H1 (cell line): ENCODE results near the gene GPR157. TPM values are rescaled to one million over a fixed set of nuclear protein-coding genes. Genes with fewer than 3 reads are reported as not detected.

Source experiments
- CTCF ChIA-PET: fragments of 300-600 bp; sonication (Branson Sonifier 250); formaldehyde crosslinking; loops from one replicate; lab custom pipeline; 2021; ENCODE audit not compliant: partially characterized antibody; lab: Charles Lee
- POLR2A ChIA-PET: fragments of 300-600 bp; sonication (Branson Sonifier 250); formaldehyde crosslinking; loops from one replicate; lab custom pipeline; 2021; ENCODE audit warnings: inconsistent platforms; ENCODE audit not compliant: partially characterized antibody; lab: Charles Lee
- DNase-seq, 2 experiments: peaks; one replicate each; pipeline versions ENCODE4 v3.0.0 to v3.0.0-alpha.2; 2010 to 2022; ENCODE audit warnings: low spot score in 2 of 2, low read depth in 1 of 2, mixed read lengths in 1 of 2
- FAIRE-seq: peaks from 2 replicates; lab custom pipeline; 2011; peaks lifted over from hg19 to GRCh38; lab: Jason Lieb, UNC
- H2AFZ ChIP-seq: 2 replicates; pipeline ENCODE4 v1.8.1; 2012; ENCODE audit warnings: low read length, inconsistent platforms
- H2AK5ac ChIP-seq: 2 replicates; pipeline ENCODE4 v1.6.1; 2013; ENCODE audit warnings: low read depth, low read length
- H2BK120ac ChIP-seq: replicated peaks from 2 replicates; pipeline ENCODE3; 2013; ENCODE audit warnings: low read depth, low read length, inconsistent platforms
- H2BK12ac ChIP-seq: 2 replicates; pipeline ENCODE4 v1.6.1; 2013; ENCODE audit warnings: low read depth, low read length
- H2BK15ac ChIP-seq: 2 replicates; pipeline ENCODE4 v1.6.1; 2013; ENCODE audit warnings: low read length
- H2BK20ac ChIP-seq: 2 replicates; pipeline ENCODE4 v1.6.1; 2013; ENCODE audit warnings: low read length
- H2BK5ac ChIP-seq: 2 replicates; pipeline ENCODE4 v1.6.1; 2013; ENCODE audit warnings: low read depth, low read length
- H3K14ac ChIP-seq: 2 replicates; pipeline ENCODE4 v1.6.1; 2013; ENCODE audit warnings: inconsistent platforms; ENCODE audit not compliant: insufficient read length
- H3K18ac ChIP-seq: 2 replicates; pipeline ENCODE4 v1.6.1; 2013; ENCODE audit warnings: low read length; ENCODE audit errors: extremely low read depth
- H3K23ac ChIP-seq: 2 replicates; pipeline ENCODE4 v1.6.1; 2013; ENCODE audit warnings: inconsistent platforms; ENCODE audit not compliant: insufficient read length
- H3K23me2 ChIP-seq: 2 replicates; pipeline ENCODE4 v1.6.1; 2013; ENCODE audit warnings: low read depth, low read length
- H3K27ac ChIP-seq: 2 replicates; pipeline ENCODE4 v1.6.1; 2011; ENCODE audit warnings: low read depth, low read length, inconsistent platforms
- H3K27me3 ChIP-seq, 4 experiments: replicated peaks in 1 of 4; 1 replicate in 1 of 4; 2 replicates in 3 of 4; pipeline versions ENCODE4 v1.6.1 to v1.8.1; 2011 to 2013; ENCODE audit warnings: low read length in 3 of 4, mild to moderate bottlenecking in 3 of 4, inconsistent platforms in 2 of 4, mixed read lengths in 2 of 4, moderate library complexity in 1 of 4; ENCODE audit not compliant: control insufficient read depth in 3 of 4, insufficient read depth in 3 of 4; ENCODE audit errors: extremely low read depth in 1 of 4
- H3K36me3 ChIP-seq, 4 experiments: 2 replicates each; pipeline versions ENCODE4 v1.6.1 to v1.8.1; 2011 to 2013; ENCODE audit warnings: mild to moderate bottlenecking in 4 of 4, low read length in 3 of 4, moderate library complexity in 2 of 4, control low read depth in 1 of 4, inconsistent platforms in 1 of 4; ENCODE audit not compliant: insufficient read depth in 4 of 4, control insufficient read depth in 2 of 4
- H3K4ac ChIP-seq: replicated peaks from 2 replicates; pipeline ENCODE3; 2013; ENCODE audit warnings: low read length, low read depth, mixed read lengths, inconsistent platforms; ENCODE audit not compliant: insufficient read length
- H3K4me1 ChIP-seq, 4 experiments: replicated peaks in 1 of 4; 1 replicate in 1 of 4; 2 replicates in 3 of 4; pipeline versions ENCODE4 v1.6.1 to v1.8.1; 2011 to 2013; ENCODE audit warnings: low read length in 3 of 4, inconsistent platforms in 2 of 4, mixed read lengths in 1 of 4; ENCODE audit not compliant: insufficient read depth in 4 of 4, control insufficient read depth in 3 of 4
- H3K4me2 ChIP-seq, 2 experiments: 2 replicates each; pipeline versions ENCODE4 v1.6.1 to v1.8.1; 2011 to 2013; ENCODE audit warnings: low read depth in 2 of 2, low read length in 2 of 2, control low read depth in 1 of 2, inconsistent platforms in 1 of 2, mild to moderate bottlenecking in 1 of 2; ENCODE audit not compliant: insufficient read depth in 1 of 2
- H3K4me3 ChIP-seq, 4 experiments: fragments of 200-600, 300-600 bp in 1 of 4; sonication (generic), shearing (Covaris generic), sonication (Bioruptor Twin) in 1 of 4; 2 replicates each; pipeline versions ENCODE4 v1.5.1 to v1.8.1; 2011 to 2016; ENCODE audit warnings: low read length in 4 of 4, low read depth in 3 of 4, control low read depth in 2 of 4, inconsistent platforms in 2 of 4, mild to moderate bottlenecking in 2 of 4, mixed read lengths in 1 of 4, moderate library complexity in 1 of 4; ENCODE audit not compliant: insufficient read depth in 2 of 4; ENCODE audit errors: extremely low read depth in 1 of 4
- H3K56ac ChIP-seq: replicated peaks from 2 replicates; pipeline ENCODE3; 2013; ENCODE audit warnings: low read depth, mild to moderate bottlenecking, mixed read lengths, low read length, inconsistent platforms; ENCODE audit not compliant: insufficient read length
- H3K79me1 ChIP-seq: 2 replicates; pipeline ENCODE4 v1.6.1; 2013; ENCODE audit warnings: low read depth, low read length, control low read depth
- H3K79me2 ChIP-seq, 2 experiments: 2 replicates each; pipeline versions ENCODE4 v1.6.1 to v1.8.1; 2012 to 2013; ENCODE audit warnings: low read length in 2 of 2, mild to moderate bottlenecking in 2 of 2, inconsistent platforms in 1 of 2; ENCODE audit not compliant: insufficient read depth in 2 of 2, control insufficient read depth in 1 of 2
- H3K9ac ChIP-seq, 4 experiments: replicated peaks in 1 of 4; 1 replicate in 1 of 4; 2 replicates in 3 of 4; pipeline versions ENCODE4 v1.6.1 to v1.8.1; 2011 to 2013; ENCODE audit warnings: low read depth in 3 of 4, low read length in 3 of 4, control low read depth in 2 of 4, mild to moderate bottlenecking in 2 of 4, moderate library complexity in 2 of 4, inconsistent platforms in 1 of 4; ENCODE audit errors: extremely low read depth in 1 of 4
- H3K9me3 ChIP-seq, 2 experiments: 2 replicates each; pipeline versions ENCODE4 v1.6.1 to v1.8.1; 2012 to 2013; ENCODE audit warnings: mild to moderate bottlenecking in 2 of 2, moderate library complexity in 2 of 2, control low read depth in 1 of 2, inconsistent platforms in 1 of 2, low read depth in 1 of 2, low read length in 1 of 2, mixed read lengths in 1 of 2; ENCODE audit not compliant: insufficient read depth in 2 of 2
- H4K20me1 ChIP-seq, 2 experiments: replicated peaks in 1 of 2; 2 replicates each; pipeline versions ENCODE3 to v1.8.1; 2011 to 2013; ENCODE audit warnings: inconsistent platforms in 2 of 2, low read length in 2 of 2, mild to moderate bottlenecking in 1 of 2; ENCODE audit not compliant: insufficient read depth in 2 of 2, control insufficient read depth in 1 of 2
- H4K5ac ChIP-seq: 2 replicates; pipeline ENCODE4 v1.6.1; 2013; ENCODE audit warnings: low read length, low read depth, mixed read lengths, inconsistent platforms; ENCODE audit not compliant: insufficient read length
- H4K8ac ChIP-seq: 2 replicates; pipeline ENCODE4 v1.8.0; 2013; ENCODE audit warnings: mild to moderate bottlenecking, moderate library complexity, low read length, inconsistent platforms; ENCODE audit not compliant: insufficient read depth; ENCODE audit errors: extremely low read depth
- H4K91ac ChIP-seq: replicated peaks from 2 replicates; pipeline ENCODE3; 2013; ENCODE audit warnings: low read length, mixed read lengths, inconsistent platforms; ENCODE audit not compliant: insufficient read length
- BRCA1 ChIP-seq: IDR thresholded peaks from 2 replicates; pipeline ENCODE4 v1.6.1; 2012; ENCODE audit warnings: low read depth, low read length, improper control_type of control experiment
- CBX8 ChIP-seq: fragments of 300-800, 300-1000 bp; sonication (generic); IDR thresholded peaks from 2 replicates; pipeline ENCODE4 v1.7.1; 2016; ENCODE audit warnings: low read depth, low read length, borderline replicate concordance
- CEBPB ChIP-seq: IDR thresholded peaks from 2 replicates; pipeline ENCODE4 v1.6.1; 2012; ENCODE audit warnings: low read depth, low read length
- CHD1 ChIP-seq: IDR thresholded peaks from 2 replicates; pipeline ENCODE4 v1.6.1; 2012; ENCODE audit warnings: low read depth, low read length, improper control_type of control experiment
- EGR1 ChIP-seq: IDR thresholded peaks from 2 replicates; pipeline ENCODE4 v1.6.1; 2011; ENCODE audit warnings: low read depth, low read length, borderline replicate concordance
- EZH2 ChIP-seq: fragments of 200-600 bp; sonication (generic); IDR thresholded peaks from 2 replicates; pipeline ENCODE4 v1.7.1; 2012; ENCODE audit warnings: low read depth, mild to moderate bottlenecking, moderate library complexity, low read length, inconsistent platforms; ENCODE audit not compliant: severe bottlenecking
- NANOG ChIP-seq: IDR thresholded peaks from 2 replicates; pipeline ENCODE4 v1.6.1; 2011; ENCODE audit warnings: low read length, low read depth, mild to moderate bottlenecking, inconsistent platforms; ENCODE audit not compliant: insufficient read depth, poor library complexity, severe bottlenecking
- POLR2A ChIP-seq, 2 experiments: IDR thresholded peaks; 1 replicate in 1 of 2; 2 replicates in 1 of 2; pipeline ENCODE4 v1.6.1; 2011; ENCODE audit warnings: low read depth in 2 of 2, low read length in 2 of 2, mild to moderate bottlenecking in 2 of 2; ENCODE audit errors: control extremely low read depth in 1 of 2
- RNF2 ChIP-seq: fragments of 200-900, 300-1000 bp; sonication (generic); IDR thresholded peaks from 2 replicates; pipeline ENCODE4 v1.7.1; 2016; ENCODE audit warnings: borderline replicate concordance, low read depth, mild to moderate bottlenecking, antibody characterized with exemption, low read length; ENCODE audit not compliant: poor library complexity, severe bottlenecking; ENCODE audit errors: missing control alignments
- RXRA ChIP-seq: IDR thresholded peaks from 2 replicates; pipeline ENCODE4 v1.6.1; 2011; ENCODE audit warnings: low read depth, mild to moderate bottlenecking, low read length, moderate library complexity; ENCODE audit not compliant: insufficient read depth
- SIN3A ChIP-seq, 2 experiments: IDR thresholded peaks in 1 of 2; conservative IDR thresholded peaks in 1 of 2; 2 replicates each; pipeline ENCODE4 v1.6.1; 2011 to 2012; ENCODE audit warnings: low read length in 2 of 2, improper control_type of control experiment in 1 of 2, low read depth in 1 of 2, mild to moderate bottlenecking in 1 of 2
- SP4 ChIP-seq: IDR thresholded peaks from 2 replicates; pipeline ENCODE4 v1.6.1; 2012; ENCODE audit warnings: low read length, inconsistent platforms
- SUZ12 ChIP-seq: fragments of 200-600 bp; sonication (generic); IDR thresholded peaks from 2 replicates; pipeline ENCODE4 v1.6.1; 2012; ENCODE audit warnings: mild to moderate bottlenecking, inconsistent platforms, low read length, moderate library complexity, mixed read lengths
- TBP ChIP-seq: IDR thresholded peaks from 2 replicates; pipeline ENCODE4 v1.6.1; 2011; ENCODE audit warnings: low read depth, low read length, improper control_type of control experiment
- YY1 ChIP-seq: IDR thresholded peaks from 2 replicates; pipeline ENCODE4 v1.6.1; 2011; ENCODE audit warnings: low read depth, mild to moderate bottlenecking, low read length
- WGBS, 2 experiments: shearing (Covaris generic) in 1 of 2; methylation state at CpG; one replicate each; pipeline versions ENCODE4 v1.1.6 to v1.1.7; 2013 to 2015; ENCODE audit warnings: low lambda C conversion rate in 2 of 2, mixed read lengths in 2 of 2, inconsistent platforms in 1 of 2, low coverage in 1 of 2, missing lambda C conversion rate in 1 of 2; ENCODE audit not compliant: insufficient replicate concordance in 2 of 2, insufficient coverage in 1 of 2, insufficient read length in 1 of 2; ENCODE audit errors: extremely low coverage in 1 of 2, missing lambda C conversion rate in 1 of 2; 5-methylcytosine and 5-hydroxymethylcytosine counted together
- polyA plus RNA-seq, 7 experiments: library from polyadenylated mRNA; depleted of rRNA in 3 of 7; stranded (reverse) in 5 of 7; unstranded in 2 of 7; fragments of >200 nt in 5 of 7; fragments of 200-250 nt in 2 of 7; gene quantifications; 1 replicate in 5 of 7; 2 replicates in 1 of 7; 4 replicates in 1 of 7; pipeline versions ENCODE4 v1.2.1 to v1.2.3, GENCODE V29; 2011 to 2013; ENCODE audit warnings: missing spikeins in 2 of 7, mixed read lengths in 2 of 7
- total RNA-seq: library from RNA; stranded (reverse); fragmentation: NEBNext Ultra II Directional; extraction: Animal tissue kit (Norgen Biotek cat#: 25700); gene quantifications from 2 replicates; pipeline ENCODE4 v1.2.1, GENCODE V29; 2021

The GPR157 gene
- total and polyA plus RNA-seq, 2 of the 8 experiments (the other 6 are each of a cell fraction or from before 2014, with no cell fraction given): 1.0 to 11.0 TPM

- POLR2A ChIA-PET: no interaction called here
- WGBS, 2 experiments: 69% methylated on average over 5 of the region's 7 CpGs; no CpG with 5 or more reads in 1 of the 2 experiments
- TF ChIP-seq NANOG (no peak), YY1 (no peak), RXRA (no peak), SIN3A (conservative IDR thresholded peaks at IDR 0.05 in 1 of 2, IDR thresholded peaks at IDR 0.05 in 1 of 2; ENCODE audit: low read depth in 1 of 2, low read length in 2 of 2) (no peak), CHD1 (no peak), RNF2 (no peak), SP4 (no peak), BRCA1 (no peak), SUZ12 (no peak), CBX8 (no peak), EZH2 (no peak), EGR1 (no peak), TBP (no peak), POLR2A (IDR thresholded peaks at IDR 0.05; ENCODE audit: control extremely low read depth in 1 of 2, low read depth in 2 of 2, low read length in 2 of 2) (no peak), CEBPB (no peak)
Observed at GRCh38 chr1:9118186-9118585, 10.7 kb downstream of the GPR157 start.

More at GRCh38 chr1:9118186-9118585, 10.7 kb downstream of the GPR157 start:
- Histone ChIP-seq H2AFZ (no peak overlapping the region), H4K5ac (no peak overlapping the region), H3K79me2 (no peaks in the 10 kb centered on the region), H4K91ac (no peak overlapping the region), H2BK15ac (no peak overlapping the region), H3K4ac (no peak overlapping the region), H3K27ac (no peak overlapping the region), H3K4me2 (no peak overlapping the region), H3K36me3 (no peaks in the 10 kb centered on the region), H3K56ac (no peak overlapping the region), H3K18ac (no peak overlapping the region), H3K23me2 (no peaks in the 10 kb centered on the region), H4K20me1 (peaks cover 0 to 2% of the 10 kb centered on the region in 2 experiments), H3K23ac (no peak overlapping the region), H3K79me1 (no peaks in the 10 kb centered on the region), H3K4me3 (no peak overlapping the region), H3K27me3 (no peaks in the 10 kb centered on the region), H2BK12ac (no peak overlapping the region), H3K9ac (no peak overlapping the region), H2BK20ac (no peak overlapping the region), H3K9me3 (no peaks in the 10 kb centered on the region), H3K14ac (no peak overlapping the region), H2BK5ac (no peak overlapping the region), H2BK120ac (no peak overlapping the region), H2AK5ac (no peak overlapping the region), H4K8ac (no peak overlapping the region), H3K4me1 (0 out of 7 replicates have a peak, but pooled peaks cover 0 to 2% (median 0%) of the 10 kb centered on the region in 4 experiments)
- no peak for FAIRE-seq
- DNase-seq: no peak
- CTCF ChIA-PET: interaction anchor here (1.0 to 1.7 kb wide), 3 partner anchors 16 to 80 kb away, joined by 3 to 6 read pairs (median 5); no protein-coding TSS in a partner anchor
